GM18873 (cell line): Measurements from ENCODE around the gene LRTM1.

Source experiments
- ATAC-seq: cut with Tn5 transposase; IDR thresholded peaks from one replicate; pipeline ENCODE4 v1.9.1; 2021; ENCODE audit warnings: mild to moderate bottlenecking, moderate library complexity, moderate number of reproducible peaks; ENCODE audit not compliant: unreplicated experiment, low FRiP score

The LRTM1 gene

GRCh38 chr3:54928046-54928770 is at the start of gene LRTM1:
TSS of gene LRTM1 (minus strand) at chr3:54928059. CDS start at chr3:54927911, 148 bp downstream.
- ATAC-seq = no peak

DNA sequence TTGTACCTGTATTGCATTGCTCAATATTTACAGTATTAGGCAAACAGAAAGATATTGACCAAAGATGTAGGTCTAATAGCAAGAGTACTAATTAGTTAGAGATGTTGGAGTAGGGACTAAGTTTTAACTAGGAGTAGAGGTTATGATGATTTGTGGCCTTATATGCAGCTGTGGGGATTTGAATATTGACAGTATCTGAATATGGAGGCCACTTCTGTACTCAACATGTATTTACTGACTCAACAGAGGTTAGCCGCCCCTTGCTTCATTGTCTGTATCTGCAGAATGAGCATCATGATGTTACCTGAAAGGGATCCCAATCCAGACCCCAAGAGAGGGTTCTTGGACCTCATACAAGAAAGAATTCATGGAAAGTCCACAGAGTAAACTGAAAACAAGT is 49.6 kb upstream of the LRTM1 start:
- ATAC-seq = no peak

- no peak for ATAC-seq
Measured at GRCh38 chr3:54970895-54971294, 43.0 kb upstream of the LRTM1 start.

GRCh38 chr3:54969652-54970051 is 41.8 kb upstream of the LRTM1 start:
- no peak for ATAC-seq

GRCh38 chr3:54968546-54969172 is 40.8 kb upstream of the LRTM1 start:
- ATAC-seq = no peak

DNA sequence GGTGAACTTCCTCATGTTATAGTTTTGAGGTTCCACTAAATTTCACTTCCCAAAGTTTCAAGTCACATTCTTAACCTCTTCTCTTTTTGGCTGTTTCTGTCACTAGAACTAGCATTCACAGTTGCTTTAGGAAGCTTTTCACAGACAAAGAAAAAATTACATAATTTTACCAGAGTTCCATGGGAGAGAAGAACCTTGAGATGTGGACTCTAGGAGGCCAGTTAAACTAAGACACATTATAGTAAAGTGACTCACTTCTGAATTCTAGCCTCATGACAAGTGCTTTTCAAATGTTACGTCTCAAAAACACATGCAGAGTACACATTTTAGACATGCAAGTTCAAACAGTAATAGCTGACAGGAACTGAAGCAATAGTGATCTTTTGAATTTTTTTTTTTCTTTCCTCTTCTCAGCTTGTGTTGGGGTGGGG is 39.9 kb upstream of the LRTM1 start:
- ATAC-seq = no peak

DNA sequence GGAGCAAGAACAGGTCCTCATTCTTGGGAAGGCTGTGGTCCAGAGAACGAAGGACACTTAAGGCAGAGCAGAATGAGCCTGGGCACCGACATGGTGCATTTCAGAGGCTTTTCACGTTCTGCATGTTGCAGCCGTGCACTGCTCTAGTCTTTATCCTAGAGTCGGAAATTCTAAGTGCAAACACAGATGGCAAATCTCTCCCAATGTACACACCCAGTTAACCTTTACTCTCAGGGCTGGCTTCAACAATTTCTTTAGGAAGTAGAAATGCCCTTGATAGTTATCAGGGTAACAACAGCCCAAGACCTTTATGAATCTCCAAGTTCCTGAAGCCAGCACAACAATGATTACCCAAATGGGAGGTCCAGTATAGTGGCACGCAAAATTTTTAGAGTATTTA is 39.1 kb upstream of the LRTM1 start:
- no peak for ATAC-seq

DNA sequence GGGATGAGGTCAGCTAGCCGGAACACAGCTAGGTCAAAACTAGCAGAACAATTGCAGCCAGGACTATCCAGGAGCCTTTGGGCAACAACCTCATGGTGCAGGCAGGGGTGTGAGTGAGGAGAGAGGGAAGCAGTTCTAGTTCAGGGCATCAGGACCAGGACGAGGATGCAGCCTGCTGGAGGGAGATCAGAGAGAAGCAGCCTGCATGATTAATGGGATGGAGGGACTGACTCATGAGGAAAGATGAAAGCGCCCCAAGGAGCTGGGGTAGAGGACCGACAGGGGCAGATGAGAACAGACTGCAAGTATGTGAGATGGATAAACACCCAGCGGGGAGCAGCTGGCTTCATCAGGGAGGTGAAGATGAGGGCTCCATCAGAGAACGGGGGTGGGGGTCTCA is 37.9 kb upstream of the LRTM1 start:
- ATAC-seq = no peak

DNA sequence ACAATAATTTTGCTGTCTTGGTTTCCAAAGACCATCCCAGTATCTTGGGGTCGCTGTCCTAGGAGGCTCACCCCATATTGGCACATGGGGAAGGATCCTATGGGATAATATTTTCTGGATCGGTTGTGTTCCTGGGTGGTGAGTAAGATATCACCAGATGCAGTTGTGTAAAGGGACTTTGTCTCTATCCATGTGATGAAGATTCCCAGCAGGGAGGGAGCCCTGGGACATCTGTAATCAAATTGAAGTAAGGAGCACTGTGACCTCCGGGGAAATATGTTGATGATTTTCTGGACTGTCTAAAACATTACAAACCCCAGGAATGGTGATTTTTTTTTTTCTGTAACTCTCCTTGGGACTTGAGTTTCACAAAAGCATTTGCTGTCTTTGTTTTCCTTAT is 36.2 kb upstream of the LRTM1 start:
- ATAC-seq = no peak

GRCh38 chr3:54963641-54964040 is 35.8 kb upstream of the LRTM1 start:
- no peak for ATAC-seq

DNA sequence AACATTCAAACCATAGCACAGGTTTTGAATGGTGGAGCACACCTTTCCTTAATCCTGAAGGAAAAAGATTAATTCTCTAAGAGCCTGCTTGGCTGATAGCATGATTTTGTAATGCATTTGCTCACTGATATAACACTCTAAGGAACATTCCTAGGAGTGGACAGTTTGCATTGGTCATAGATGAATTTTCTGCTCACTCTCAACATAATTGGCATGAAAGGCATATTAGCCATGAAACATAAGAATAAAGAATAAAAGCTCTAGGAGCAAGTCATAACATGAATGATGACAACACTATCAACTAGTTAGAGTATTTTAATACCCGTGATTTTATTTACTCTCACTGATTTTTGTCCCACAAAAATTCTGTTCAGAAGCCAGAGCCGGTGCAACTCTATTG is 34.3 kb upstream of the LRTM1 start:
- no peak for ATAC-seq

DNA sequence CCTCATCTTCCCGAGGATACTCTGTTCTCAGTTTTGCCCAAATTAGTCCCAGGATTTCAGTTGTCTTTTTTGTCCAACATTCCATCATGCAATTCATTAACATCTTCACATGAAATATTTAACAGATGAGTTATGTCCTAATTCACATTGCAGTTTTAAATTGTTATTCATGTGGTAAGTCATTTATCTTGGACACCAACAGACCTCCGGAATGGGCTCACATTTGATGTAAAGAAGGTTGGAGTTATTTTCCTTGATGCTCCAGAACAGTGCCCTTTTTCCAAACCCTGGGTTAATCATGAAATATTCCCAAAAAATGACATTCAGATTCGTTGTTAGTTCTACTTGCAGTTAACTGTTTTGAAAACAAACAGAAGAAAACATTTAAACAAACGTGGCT is 32.8 kb upstream of the LRTM1 start:
- ATAC-seq = no peak

GRCh38 chr3:54960082-54960481 is 32.2 kb upstream of the LRTM1 start:
- no peak for ATAC-seq

DNA sequence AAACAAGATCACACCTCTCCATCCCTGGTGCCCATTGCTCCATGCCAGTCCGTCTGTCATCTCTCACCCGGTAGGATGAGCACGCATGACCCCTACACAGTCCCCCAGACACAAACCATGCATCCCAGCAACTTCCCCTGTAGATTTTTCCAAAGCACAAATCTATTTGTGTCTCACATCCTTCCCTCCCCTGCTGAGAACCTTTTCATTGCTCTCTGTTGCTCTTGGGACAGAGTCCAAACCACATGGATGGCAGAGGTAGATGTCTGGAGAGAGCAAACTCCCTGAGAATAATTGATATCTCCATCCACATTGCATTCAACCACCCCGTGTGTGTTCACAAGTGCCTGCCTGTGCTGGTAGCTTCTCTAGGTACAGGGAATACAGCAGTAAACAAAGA is 29.9 kb upstream of the LRTM1 start:
- no peak for ATAC-seq

GRCh38 chr3:54955941-54956340 is 28.1 kb upstream of the LRTM1 start:
- no peak for ATAC-seq

GRCh38 chr3:54955496-54955895 is 27.6 kb upstream of the LRTM1 start:
- ATAC-seq = no peak

- no peak for ATAC-seq
Measured at GRCh38 chr3:54954521-54954920, 26.7 kb upstream of the LRTM1 start.

DNA sequence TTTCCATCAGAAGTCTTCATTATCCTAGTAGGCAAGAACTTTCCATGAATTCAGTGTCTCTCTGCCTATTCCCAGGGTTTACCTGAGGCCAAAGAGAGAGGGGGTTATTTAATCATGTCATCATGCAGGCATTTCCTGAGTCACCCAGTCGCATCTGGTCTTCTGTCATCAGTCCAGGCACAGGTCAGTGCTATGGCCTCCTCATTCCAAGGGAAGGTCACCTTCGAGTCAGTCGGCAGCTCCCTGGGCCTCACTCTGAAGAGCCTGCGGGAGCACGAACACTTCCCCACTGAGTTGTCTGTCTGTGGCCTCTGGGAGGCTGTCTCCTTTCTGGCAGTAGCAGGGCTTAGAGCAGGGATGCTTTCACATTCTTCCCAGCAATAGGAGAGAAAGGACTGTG is 26.2 kb upstream of the LRTM1 start:
- ATAC-seq = no peak

GRCh38 chr3:54951405-54951804 is 23.5 kb upstream of the LRTM1 start:
- no peak for ATAC-seq

- ATAC-seq = no peak
Measured at GRCh38 chr3:54950391-54951003, 22.6 kb upstream of the LRTM1 start.

- no peak for ATAC-seq
Measured at GRCh38 chr3:54949491-54950044, 21.7 kb upstream of the LRTM1 start.
